ENCODE data around the gene PRPF40A. TPM values are rescaled to one million over a fixed set of nuclear protein-coding genes. Genes with fewer than 3 reads are reported as not detected.

PRPF40A gene
- total and polyA plus RNA-seq, 2 of the 13 experiments (the other 11 are each of a cell fraction or from before 2014, with no cell fraction given): 146 to 207 TPM

DNA sequence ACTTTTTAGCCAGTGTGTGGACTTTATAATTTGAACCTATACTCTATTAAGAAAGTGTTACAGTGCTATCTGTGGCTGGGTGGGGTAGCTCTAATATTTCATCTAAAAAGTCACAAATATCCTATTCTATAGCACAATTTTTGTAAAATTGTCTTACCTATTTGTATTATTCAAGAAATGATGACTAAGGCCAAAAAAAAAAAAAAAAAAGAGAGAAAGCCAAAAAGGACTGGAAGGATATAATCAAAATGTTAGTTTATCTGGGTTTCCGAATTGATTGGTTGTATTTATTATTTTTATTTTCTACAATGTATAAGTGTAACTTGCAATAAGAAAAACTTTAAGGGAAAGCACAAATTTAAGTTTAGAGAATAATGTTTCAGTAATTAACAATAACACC is 6.7 kb upstream of the PRPF40A start:
- no peak overlapping the region for H2AFZ ChIP-seq (ENCODE audit: low read length)
- H3K9me3 ChIP-seq (ENCODE audit: low read length): no peaks in the 10 kb centered on the region
- H3K79me2 ChIP-seq (ENCODE audit: insufficient read depth, low read length): peaks cover 57% of the 10 kb centered on the region
- in situ Hi-C loops (cut with HindIII; ENCODE audit: extremely low pct_ligation_motif_present, low pct_unique_long_range_greater_than_20kb): no loop called here
- BruUV-seq (replicated peaks): no TSS peak
- peaks cover 41% of the 10 kb centered on the region for H3K4me1 ChIP-seq (ENCODE audit: insufficient read depth, low read length)
- peaks cover 1 to 7% of the 10 kb centered on the region in 2 experiments; a peak in 4 of 5 replicates for H3K36me3 ChIP-seq (replicated peaks in 1 of 2; ENCODE audit: control insufficient read depth in 1 of 2, insufficient read depth in 2 of 2, low read length in 2 of 2)
- H4K20me1 ChIP-seq (ENCODE audit: insufficient read depth, low read length): peaks cover 8% of the 10 kb centered on the region
- intact Hi-C loops (cut with micrococcal nuclease; ENCODE audit: unreplicated experiment): no loop called here
- FAIRE-seq (no peak), ATAC-seq (no peak), DNase-seq (ENCODE audit: low spot score) (no peak)
- POLR2A ChIA-PET: no interaction called here
- no peaks in the 10 kb centered on the region; a peak in 1 of 5 replicates for H3K27me3 ChIP-seq (ENCODE audit: control insufficient read depth in 1 of 2, insufficient read depth in 2 of 2, low read length in 2 of 2)
- CTCF ChIA-PET (ENCODE audit: low intra/inter-chr PET ratio, low total read pairs): no interaction called here
- no peak overlapping the region for H3K9ac ChIP-seq (ENCODE audit: insufficient read depth, low read depth, low read length)
- no peak overlapping the region for H3K27ac ChIP-seq (ENCODE audit: extremely low read length, insufficient read depth, low read length)
- no peak overlapping the region for H3K4me3 ChIP-seq (replicated peaks in 1 of 3; ENCODE audit: insufficient read depth in 1 of 3, low read depth in 2 of 3, low read length in 3 of 3)
- TF ChIP-seq HCFC1 (IDR thresholded peaks at IDR 0.05; ENCODE audit: low read depth, low read length) (no peak), DPF2 (CRISPR knock-in tag; IDR thresholded peaks at IDR 0.05; ENCODE audit: borderline replicate concordance, low read depth) (no peak), MAFK (conservative IDR thresholded peaks at IDR 0.05 in 1 of 2, IDR thresholded peaks at IDR 0.05 in 1 of 2; ENCODE audit: low read length in 2 of 2) (peak; percentile 74 to 86), SAP130 (CRISPR knock-in tag; IDR thresholded peaks at IDR 0.05; ENCODE audit: low read depth) (no peak), MAFF (IDR thresholded peaks at IDR 0.05; ENCODE audit: low read depth, low read length) (peak; percentile 78; the same call in 1 of the 2 replicates)
- TF ChIP-seq, protein P1, sequence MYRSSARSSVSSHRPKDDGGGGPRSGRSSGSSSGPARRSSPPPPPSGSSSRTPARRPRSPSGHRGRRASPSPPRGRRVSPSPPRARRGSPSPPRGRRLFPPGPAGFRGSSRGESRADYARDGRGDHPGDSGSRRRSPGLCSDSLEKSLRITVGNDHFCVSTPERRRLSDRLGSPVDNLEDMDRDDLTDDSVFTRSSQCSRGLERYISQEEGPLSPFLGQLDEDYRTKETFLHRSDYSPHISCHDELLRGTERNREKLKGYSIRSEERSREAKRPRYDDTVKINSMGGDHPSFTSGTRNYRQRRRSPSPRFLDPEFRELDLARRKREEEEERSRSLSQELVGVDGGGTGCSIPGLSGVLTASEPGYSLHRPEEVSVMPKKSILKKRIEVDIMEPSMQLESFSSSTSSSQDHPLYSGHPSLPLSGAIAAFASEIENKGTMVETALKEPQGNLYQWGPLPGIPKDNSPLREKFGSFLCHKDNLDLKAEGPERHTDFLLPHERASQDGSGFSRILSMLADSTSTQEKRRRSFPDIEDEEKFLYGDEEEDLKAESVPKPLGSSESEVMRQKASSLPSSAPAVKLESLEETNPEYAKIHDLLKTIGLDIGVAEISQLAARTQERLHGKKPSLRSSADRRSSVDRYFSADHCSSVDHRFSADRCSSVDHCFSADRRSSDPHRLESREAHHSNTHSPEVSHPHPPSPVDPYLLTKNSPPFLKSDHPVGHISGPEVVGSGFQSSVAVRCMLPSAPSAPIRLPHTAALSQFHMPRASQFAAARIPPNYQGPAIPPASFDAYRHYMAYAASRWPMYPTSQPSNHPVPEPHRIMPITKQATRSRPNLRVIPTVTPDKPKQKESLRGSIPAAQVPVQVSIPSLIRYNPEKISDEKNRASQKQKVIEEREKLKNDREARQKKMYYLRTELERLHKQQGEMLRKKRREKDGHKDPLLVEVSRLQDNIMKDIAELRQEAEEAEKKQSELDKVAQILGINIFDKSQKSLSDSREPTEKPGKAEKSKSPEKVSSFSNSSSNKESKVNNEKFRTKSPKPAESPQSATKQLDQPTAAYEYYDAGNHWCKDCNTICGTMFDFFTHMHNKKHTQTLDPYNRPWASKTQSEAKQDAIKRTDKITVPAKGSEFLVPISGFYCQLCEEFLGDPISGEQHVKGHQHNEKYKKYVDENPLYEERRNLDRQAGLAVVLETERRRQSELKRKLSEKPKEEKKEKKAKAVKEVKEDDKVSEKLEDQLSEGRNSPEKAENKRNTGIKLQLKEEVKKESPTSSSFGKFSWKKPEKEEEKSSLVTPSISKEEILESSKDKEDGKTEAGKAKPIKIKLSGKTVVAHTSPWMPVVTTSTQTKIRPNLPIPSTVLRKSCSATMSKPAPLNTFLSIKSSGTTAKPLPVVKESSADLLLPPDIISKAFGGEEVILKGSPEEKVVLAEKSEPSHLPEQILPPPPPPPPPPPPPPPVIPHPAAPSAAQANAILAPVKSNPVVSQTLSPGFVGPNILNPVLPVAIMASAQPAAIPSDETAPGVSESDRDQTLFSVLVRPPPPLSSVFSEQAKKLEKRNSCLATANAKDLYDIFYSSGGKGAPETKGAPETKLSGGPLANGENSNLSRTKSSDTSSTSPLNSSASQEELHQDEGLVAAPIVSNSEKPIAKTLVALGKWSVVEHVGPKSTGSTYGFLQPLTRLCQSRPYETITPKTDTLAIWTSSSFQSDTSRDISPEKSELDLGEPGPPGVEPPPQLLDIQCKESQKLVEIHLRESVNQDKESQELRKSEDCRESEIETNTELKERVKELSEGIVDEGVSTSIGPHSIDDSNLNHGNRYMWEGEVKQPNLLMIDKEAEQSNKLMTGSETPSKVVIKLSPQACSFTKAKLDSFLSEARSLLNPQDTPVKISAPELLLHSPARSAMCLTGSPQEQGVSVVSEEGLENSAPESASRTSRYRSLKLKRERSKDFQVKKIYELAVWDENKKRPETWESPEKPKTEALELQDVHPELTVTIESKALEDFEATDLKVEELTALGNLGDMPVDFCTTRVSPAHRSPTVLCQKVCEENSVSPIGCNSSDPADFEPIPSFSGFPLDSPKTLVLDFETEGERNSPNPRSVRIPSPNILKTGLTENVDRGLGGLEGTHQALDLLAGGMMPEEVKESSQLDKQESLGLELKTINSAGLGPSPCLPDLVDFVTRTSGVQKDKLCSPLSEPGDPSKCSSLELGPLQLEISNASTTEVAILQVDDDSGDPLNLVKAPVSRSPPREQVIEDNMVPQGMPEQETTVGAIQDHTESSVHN (CRISPR knock-in tag; IDR thresholded peaks at IDR 0.05): no peak
- TF ChIP-seq, protein P2, sequence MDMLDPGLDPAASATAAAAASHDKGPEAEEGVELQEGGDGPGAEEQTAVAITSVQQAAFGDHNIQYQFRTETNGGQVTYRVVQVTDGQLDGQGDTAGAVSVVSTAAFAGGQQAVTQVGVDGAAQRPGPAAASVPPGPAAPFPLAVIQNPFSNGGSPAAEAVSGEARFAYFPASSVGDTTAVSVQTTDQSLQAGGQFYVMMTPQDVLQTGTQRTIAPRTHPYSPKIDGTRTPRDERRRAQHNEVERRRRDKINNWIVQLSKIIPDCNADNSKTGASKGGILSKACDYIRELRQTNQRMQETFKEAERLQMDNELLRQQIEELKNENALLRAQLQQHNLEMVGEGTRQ (IDR thresholded peaks at IDR 0.05; ENCODE audit: low read depth, low read length): no peak
- TF ChIP-seq, protein P2 (CRISPR knock-in tag; IDR thresholded peaks at IDR 0.05; ENCODE audit: borderline replicate concordance): no peak
- TF ChIP-seq, protein P3, sequence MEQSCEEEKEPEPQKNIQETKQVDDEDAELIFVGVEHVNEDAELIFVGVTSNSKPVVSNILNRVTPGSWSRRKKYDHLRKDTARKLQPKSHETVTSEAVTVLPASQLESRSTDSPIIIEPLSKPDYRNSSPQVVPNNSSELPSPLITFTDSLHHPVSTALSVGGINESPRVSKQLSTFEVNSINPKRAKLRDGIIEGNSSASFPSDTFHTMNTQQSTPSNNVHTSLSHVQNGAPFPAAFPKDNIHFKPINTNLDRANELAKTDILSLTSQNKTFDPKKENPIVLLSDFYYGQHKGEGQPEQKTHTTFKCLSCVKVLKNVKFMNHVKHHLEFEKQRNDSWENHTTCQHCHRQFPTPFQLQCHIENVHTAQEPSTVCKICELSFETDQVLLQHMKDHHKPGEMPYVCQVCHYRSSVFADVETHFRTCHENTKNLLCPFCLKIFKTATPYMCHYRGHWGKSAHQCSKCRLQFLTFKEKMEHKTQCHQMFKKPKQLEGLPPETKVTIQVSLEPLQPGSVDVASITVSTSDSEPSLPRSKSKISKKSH (CRISPR knock-in tag; IDR thresholded peaks at IDR 0.05; ENCODE audit: borderline replicate concordance): no peak
- TF ChIP-seq, protein P4, sequence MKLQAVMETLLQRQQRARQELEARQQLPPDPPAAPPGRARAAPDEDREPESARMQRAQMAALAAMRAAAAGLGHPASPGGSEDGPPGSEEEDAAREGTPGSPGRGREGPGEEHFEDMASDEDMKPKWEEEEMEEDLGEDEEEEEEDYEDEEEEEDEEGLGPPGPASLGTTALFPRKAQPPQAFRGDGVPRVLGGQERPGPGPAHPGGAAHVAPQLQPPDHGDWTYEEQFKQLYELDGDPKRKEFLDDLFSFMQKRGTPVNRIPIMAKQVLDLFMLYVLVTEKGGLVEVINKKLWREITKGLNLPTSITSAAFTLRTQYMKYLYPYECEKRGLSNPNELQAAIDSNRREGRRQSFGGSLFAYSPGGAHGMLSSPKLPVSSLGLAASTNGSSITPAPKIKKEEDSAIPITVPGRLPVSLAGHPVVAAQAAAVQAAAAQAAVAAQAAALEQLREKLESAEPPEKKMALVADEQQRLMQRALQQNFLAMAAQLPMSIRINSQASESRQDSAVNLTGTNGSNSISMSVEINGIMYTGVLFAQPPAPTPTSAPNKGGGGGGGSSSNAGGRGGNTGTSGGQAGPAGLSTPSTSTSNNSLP (IDR thresholded peaks at IDR 0.05; ENCODE audit: low read depth, low read length): no peak
- no peak overlapping the region for H3K4me2 ChIP-seq (ENCODE audit: low read depth, low read length)
- WGBS (ENCODE audit: low lambda C conversion rate): 98% methylated on average over 1 of the region's 1 CpG

Data from HepG2 (cell line).